HepG2 (cell line): ENCODE measurements around the gene SEC14L1. TPM values are rescaled to one million over a fixed set of nuclear protein-coding genes. Genes with fewer than 3 reads are reported as not detected.

ENCODE experiments used
- ARID5B ChIP-seq: IDR thresholded peaks from 2 replicates; pipeline ENCODE4 v1.4.0; 2020; ENCODE audit warnings: mild to moderate bottlenecking, missing genetic modification reagents
- EP300 ChIP-seq, 3 experiments: sonication (generic) in 1 of 3; formaldehyde crosslinking in 1 of 3; IDR thresholded peaks; 2 replicates each; pipeline versions ENCODE4 v1.5.1 to v1.6.1; 2011 to 2020; ENCODE audit warnings: low read depth in 2 of 3, low read length in 2 of 3, borderline replicate concordance in 1 of 3, improper control_type of control experiment in 1 of 3, mild to moderate bottlenecking in 1 of 3, missing genetic modification reagents in 1 of 3, moderate library complexity in 1 of 3
- GFI1 ChIP-seq: sonication (generic); formaldehyde crosslinking; IDR thresholded peaks from 2 replicates; pipeline ENCODE4 v1.5.0; 2020; ENCODE audit warnings: missing genetic modification reagents, mild to moderate bottlenecking, borderline replicate concordance
- HIVEP1 ChIP-seq: sonication (generic); formaldehyde crosslinking; IDR thresholded peaks from 2 replicates; pipeline ENCODE4 v1.4.0; 2020; ENCODE audit warnings: mild to moderate bottlenecking, missing genetic modification reagents
- HNF4A ChIP-seq: sonication (generic); formaldehyde crosslinking; IDR thresholded peaks from 2 replicates; pipeline ENCODE4 v1.4.0; 2020; ENCODE audit warnings: missing genetic modification reagents
- NCOR1 ChIP-seq: fragments of 200-600 bp; sonication (generic); IDR thresholded peaks from 2 replicates; pipeline ENCODE4 v1.7.0; 2017; ENCODE audit warnings: antibody characterized with exemption, low read length, borderline replicate concordance
- PAXIP1 ChIP-seq: sonication (generic); formaldehyde crosslinking; conservative IDR thresholded peaks from 2 replicates; pipeline ENCODE4 v1.4.0; 2020; ENCODE audit warnings: mild to moderate bottlenecking, missing genetic modification reagents, moderate library complexity
- SKIL ChIP-seq: sonication (generic); formaldehyde crosslinking; IDR thresholded peaks from 2 replicates; pipeline ENCODE4 v1.8.0; 2022; ENCODE audit warnings: missing genetic modification reagents, mild to moderate bottlenecking, moderate library complexity, borderline replicate concordance
- THAP11 ChIP-seq: IDR thresholded peaks from 2 replicates; pipeline ENCODE4 v1.6.1; 2016; ENCODE audit warnings: missing biosample characterization, missing genetic modification reagents
- ZBTB3 ChIP-seq: sonication (generic); formaldehyde crosslinking; IDR thresholded peaks from 2 replicates; pipeline ENCODE4 v1.4.0; 2020; ENCODE audit warnings: low read depth, mild to moderate bottlenecking, moderate library complexity, missing genetic modification reagents, borderline replicate concordance
- ZNF124 ChIP-seq: sonication (generic); formaldehyde crosslinking; IDR thresholded peaks from 2 replicates; pipeline ENCODE4 v1.4.0; 2020; ENCODE audit warnings: missing genetic modification reagents
- ZNF350 ChIP-seq: sonication (generic); formaldehyde crosslinking; IDR thresholded peaks from 2 replicates; pipeline ENCODE4 v1.4.0; 2020; ENCODE audit warnings: mild to moderate bottlenecking, low read depth, missing genetic modification reagents, borderline replicate concordance
- ZSCAN9 ChIP-seq: IDR thresholded peaks from 2 replicates; pipeline ENCODE4 v1.6.1; 2016; ENCODE audit warnings: borderline replicate concordance
- polyA plus RNA-seq, 8 experiments: library from polyadenylated mRNA; depleted of rRNA in 3 of 8; stranded (reverse) in 7 of 8; unstranded in 1 of 8; fragments of >200 nt; fragmentation: Illumina TruSeq in 4 of 8; extraction: Trizol in 4 of 8; gene quantifications; 2 replicates each; pipeline versions ENCODE4 v1.2.1 to v1.2.3, GENCODE V29; 2011 to 2016; ENCODE audit warnings: low read depth in 4 of 8, missing spikeins in 1 of 8, mixed read lengths in 1 of 8; ENCODE audit not compliant: insufficient read depth in 1 of 8
- total RNA-seq, 5 experiments: library from RNA; depleted of rRNA; stranded (reverse); fragments of >200 nt; fragmentation: Illumina TruSeq; extraction: Trizol; gene quantifications; 2 replicates each; pipeline ENCODE4 v1.2.3, GENCODE V29; 2016; ENCODE audit warnings: low read depth in 1 of 5
- TF ChIP-seq, protein P1 (sequence below): sonication (generic); formaldehyde crosslinking; IDR thresholded peaks from 2 replicates; pipeline ENCODE4 v1.5.0; 2020; ENCODE audit warnings: mild to moderate bottlenecking, missing genetic modification reagents, borderline replicate concordance

Gene SEC14L1
- total and polyA plus RNA-seq, 2 of the 13 experiments (the other 11 are each of a cell fraction or from before 2014, with no cell fraction given): 26.3 to 43.9 TPM

DNA sequence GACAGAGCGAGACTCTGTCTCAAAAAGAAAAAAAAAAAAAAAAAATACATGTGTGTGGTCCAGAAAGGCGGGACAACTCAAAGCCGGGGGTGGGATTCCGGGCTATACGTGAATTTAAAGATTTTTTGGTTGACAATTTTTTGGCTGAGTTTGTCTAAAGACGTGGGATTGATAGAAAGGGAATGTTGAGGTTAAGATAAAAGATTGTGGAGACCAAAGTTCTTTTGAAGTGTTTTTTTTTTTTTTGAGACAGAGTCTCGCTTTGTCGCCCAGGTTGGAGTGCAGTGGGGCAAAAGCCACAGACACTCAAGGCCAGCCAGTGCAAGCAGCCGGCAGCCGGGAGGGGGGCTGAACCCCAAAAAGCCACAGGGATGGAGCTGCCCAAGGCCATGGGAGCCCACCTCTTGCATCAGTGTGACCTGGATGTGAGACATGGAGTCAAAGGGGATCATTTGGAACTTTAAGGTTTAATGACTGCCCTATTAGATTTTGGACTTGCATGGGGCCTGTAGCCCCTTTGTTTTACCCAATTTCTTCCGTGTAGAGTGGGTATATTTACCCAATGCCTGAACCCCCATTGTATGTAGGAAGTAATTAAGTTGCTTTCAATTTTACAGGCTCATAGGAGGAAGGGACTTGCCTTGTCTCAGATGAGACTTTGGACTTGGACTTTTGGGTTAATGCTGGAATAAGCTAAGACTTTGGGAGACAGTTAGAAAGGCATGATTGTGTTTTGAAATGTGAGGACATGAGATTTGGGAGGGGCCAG, 29.4 kb upstream of the SEC14L1 start (continued):
- peak; percentile 89 for TF ChIP-seq SKIL
- TF ChIP-seq ZSCAN9 (CRISPR knock-in tag): peak; percentile 5; the same call in 1 of the 2 replicates
- peak; percentile 26; the same call in 1 of the 2 replicates for TF ChIP-seq GFI1 (CRISPR knock-in tag)
- peak; percentile 88; the same call in 1 of the 2 replicates for TF ChIP-seq ZBTB3 (CRISPR knock-in tag)
- TF ChIP-seq HNF4A (CRISPR knock-in tag): peak; percentile 76
- peak; percentile 87 for TF ChIP-seq PAXIP1 (CRISPR knock-in tag)
- peak; percentile 31; the same call in 1 of the 2 replicates for TF ChIP-seq ZNF124 (CRISPR knock-in tag)
- TF ChIP-seq EP300 (IDR thresholded peaks at IDR 0.05; ENCODE audit: low read depth in 2 of 2, low read length in 2 of 2): peak in 1 of 2 experiments; percentile 75; a peak in 1 of 4 replicates
- TF ChIP-seq EP300 (CRISPR knock-in tag; IDR thresholded peaks at IDR 0.05; ENCODE audit: borderline replicate concordance): peak; percentile 51; the same call in 1 of the 2 replicates
- TF ChIP-seq NCOR1: peak; percentile 86
- TF ChIP-seq THAP11: peak; percentile 11; the same call in 1 of the 2 replicates
- TF ChIP-seq HIVEP1 (CRISPR knock-in tag): 0 out of 2 replicates have a peak, but pooled peaks have one; percentile 37
- TF ChIP-seq ZNF350 (CRISPR knock-in tag): peak; percentile 75; the same call in 1 of the 2 replicates
- TF ChIP-seq, protein P1, sequence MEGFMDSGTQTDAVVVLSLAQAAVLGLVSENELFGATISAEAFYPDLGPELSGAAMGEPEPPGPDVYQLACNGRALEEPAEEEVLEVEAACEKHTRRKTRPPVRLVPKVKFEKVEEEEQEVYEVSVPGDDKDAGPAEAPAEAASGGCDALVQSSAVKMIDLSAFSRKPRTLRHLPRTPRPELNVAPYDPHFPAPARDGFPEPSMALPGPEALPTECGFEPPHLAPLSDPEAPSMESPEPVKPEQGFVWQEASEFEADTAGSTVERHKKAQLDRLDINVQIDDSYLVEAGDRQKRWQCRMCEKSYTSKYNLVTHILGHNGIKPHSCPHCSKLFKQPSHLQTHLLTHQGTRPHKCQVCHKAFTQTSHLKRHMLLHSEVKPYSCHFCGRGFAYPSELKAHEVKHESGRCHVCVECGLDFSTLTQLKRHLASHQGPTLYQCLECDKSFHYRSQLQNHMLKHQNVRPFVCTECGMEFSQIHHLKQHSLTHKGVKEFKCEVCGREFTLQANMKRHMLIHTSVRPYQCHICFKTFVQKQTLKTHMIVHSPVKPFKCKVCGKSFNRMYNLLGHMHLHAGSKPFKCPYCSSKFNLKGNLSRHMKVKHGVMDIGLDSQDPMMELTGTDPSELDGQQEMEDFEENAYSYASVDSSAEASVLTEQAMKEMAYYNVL (CRISPR knock-in tag): peak; percentile 85; the same call in 1 of the 2 replicates
- peak; percentile 83 for TF ChIP-seq ARID5B (CRISPR knock-in tag)
